LNCaP clone FGC (cell line): ENCODE measurements around the gene KNL1.
"Not testable (repeated sequence)": the region's sequence is repeated elsewhere in the genome, so short reads cannot be mapped to it uniquely, and the experiment has no call there.

Experiments
- DNase-seq: peaks from one replicate; pipeline ENCODE4 v3.0.0-alpha.2; 2011; ENCODE audit warnings: low read depth
- H3K4me3 ChIP-seq: 2 replicates; pipeline ENCODE4 v1.5.1; 2011; ENCODE audit warnings: mild to moderate bottlenecking, low read depth, low read length, control low read depth
- CTCF ChIP-seq: IDR thresholded peaks from 2 replicates; pipeline ENCODE4 v1.5.1; 2012; ENCODE audit warnings: mild to moderate bottlenecking; ENCODE audit not compliant: control insufficient read depth, insufficient read depth; ENCODE audit errors: extremely low read depth

KNL1 gene

DNA sequence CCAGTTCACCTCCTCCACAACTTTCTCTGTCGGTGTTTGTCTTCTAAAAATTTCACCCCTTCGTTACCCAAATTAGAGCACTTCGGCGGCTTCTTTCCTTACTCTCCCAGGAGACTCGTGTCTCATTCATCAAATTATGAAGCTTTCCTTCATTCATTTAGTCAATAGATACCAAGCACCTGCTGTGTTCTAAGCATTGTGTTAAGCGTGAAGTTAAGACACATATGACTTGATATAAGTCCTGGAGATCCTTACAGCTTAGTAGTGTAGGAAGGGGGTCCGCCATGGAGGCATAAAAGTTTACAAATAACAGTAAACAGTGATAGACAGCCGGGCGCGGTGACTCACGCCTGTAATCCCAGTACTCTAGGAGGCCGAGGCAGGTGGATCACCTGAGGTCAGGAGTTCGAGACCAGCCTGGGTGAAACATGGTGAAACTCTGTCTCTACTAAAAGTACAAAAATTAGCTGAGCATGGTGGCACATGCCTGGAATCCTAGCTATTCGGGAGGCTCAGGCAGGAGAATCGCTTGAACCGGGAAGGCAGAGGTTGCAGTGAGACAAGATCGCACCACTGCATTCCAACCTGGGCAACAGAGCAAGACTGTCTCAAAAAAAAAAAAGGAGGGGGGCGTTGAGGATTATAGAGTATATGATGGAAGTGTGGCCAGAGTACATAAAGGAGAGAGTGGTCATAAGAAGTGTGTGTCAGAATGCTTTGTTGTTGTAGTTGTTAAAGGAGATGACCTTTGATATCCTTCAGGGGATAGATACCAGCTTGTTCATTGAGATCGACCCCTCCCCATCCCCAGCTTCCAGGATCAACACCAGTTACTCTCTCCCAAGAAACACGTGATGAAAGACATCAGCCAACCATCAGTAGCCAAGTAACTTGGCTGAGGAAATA, 28.5 kb upstream of the KNL1 start:
- H3K4me3 ChIP-seq = peak overlapping the region; percentile 95
- DNase-seq = no peak
- TF ChIP-seq CTCF = no peak

DNA sequence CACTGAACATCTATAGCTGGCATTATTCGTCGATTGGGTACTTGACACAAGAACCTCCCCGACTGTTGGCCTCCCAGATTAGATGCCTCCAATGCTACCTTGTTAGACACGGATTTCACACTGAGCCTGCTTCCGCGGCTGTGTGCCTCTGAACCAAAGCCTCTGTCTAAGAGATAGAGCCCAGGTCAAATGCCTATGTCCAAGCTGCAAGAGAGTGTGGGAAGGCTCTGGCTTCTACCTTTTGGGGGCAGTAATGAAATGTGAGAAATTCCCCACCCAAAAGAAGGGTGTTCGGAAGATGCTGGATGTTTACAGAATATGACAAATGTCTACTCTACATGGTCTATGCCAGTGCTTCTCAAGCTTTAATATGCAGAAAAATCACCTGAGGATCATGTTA, 26.9 kb upstream of the KNL1 start:
- DNase-seq = no peak
- H3K4me3 ChIP-seq = no peak overlapping the region
- no peak for TF ChIP-seq CTCF

DNA sequence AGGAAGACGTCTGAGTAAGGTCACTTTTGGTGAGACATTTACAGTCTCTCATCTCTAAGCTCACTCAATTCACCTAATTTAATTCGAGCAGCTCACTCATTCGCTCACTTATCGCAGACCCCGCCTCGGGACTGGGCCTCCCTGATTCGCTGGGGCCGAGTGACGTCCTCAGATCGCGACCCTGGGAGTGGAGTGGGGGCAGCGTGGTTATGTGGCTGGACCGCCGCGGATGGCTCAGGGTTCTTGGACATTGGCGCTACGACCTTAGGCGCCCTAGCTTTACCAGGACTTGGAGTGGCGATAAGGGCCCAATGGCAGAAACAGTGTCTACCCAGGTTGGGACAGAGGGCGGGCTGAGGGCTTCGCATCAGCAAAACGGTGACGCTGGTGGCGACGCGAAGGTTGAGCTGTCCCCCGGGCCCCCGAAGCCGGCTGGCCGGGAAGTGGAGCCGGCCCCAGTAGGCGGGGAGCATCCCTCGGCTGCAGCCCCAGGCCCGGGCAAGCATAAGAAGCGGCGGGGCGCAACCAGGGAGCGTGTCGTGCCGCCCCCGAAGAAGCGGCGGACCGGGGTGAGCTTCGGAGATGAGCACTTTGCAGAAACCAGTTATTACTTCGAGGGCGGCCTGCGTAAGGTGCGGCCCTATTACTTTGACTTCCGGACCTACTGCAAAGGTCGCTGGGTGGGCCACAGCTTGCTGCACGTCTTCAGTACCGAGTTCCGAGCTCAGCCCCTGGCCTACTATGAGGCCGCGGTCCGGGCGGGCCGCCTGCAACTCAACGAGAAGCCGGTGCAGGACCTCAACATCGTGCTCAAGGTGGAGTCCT, 24.7 kb upstream of the KNL1 start, which contains the start of gene RPUSD2:
Gene RPUSD2, plus strand, starts transcription at position 171 of the 825 bp plus-strand sequence. Its CDS starts 39 bp downstream, at position 210.
- DNase-seq = no peak
- peak within 1 kb of the TSS; percentile 72 for H3K4me3 ChIP-seq
- no peak for TF ChIP-seq CTCF

DNA sequence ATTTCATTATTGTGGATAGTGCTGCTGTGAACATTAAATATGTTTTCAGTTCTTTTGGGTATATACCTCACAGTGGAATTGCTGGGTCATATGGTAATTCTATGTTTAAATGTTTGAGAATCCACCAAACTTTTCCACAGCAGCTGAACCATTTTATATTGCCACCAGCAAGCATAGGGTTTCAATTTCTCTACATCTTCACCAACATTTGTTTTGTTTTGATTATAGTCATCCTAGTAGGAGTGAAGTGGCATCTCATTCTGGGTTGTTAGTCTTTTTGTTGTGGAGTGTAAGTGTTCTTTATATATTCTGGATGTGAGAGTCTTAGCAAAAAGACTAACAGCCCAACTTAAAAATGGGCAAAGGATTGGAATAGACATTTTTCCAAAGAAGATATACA, 18.9 kb upstream of the KNL1 start:
- TF ChIP-seq CTCF = no peak
- no peak for DNase-seq
- no peak overlapping the region for H3K4me3 ChIP-seq

DNA sequence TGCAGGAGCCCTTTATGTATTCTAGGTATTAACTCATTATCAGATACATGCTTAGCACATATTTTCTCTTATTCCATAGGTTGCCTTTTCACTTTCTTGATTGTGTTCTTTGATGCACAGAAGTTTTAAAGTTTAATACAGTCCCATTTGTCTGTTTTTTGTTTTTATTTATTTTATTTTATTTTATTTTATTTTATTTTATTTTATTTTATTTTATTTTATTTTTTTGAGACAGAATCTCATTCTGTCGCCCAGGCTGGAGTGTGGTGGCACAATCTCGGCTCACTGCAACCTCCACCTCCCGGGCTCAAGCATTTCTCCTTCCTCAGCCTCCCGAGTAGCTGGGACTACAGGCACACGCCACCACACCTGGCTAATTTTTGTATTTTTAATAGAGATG, 17.1 kb upstream of the KNL1 start:
- H3K4me3 ChIP-seq, DNase-seq: not testable (repeated sequence)

DNA sequence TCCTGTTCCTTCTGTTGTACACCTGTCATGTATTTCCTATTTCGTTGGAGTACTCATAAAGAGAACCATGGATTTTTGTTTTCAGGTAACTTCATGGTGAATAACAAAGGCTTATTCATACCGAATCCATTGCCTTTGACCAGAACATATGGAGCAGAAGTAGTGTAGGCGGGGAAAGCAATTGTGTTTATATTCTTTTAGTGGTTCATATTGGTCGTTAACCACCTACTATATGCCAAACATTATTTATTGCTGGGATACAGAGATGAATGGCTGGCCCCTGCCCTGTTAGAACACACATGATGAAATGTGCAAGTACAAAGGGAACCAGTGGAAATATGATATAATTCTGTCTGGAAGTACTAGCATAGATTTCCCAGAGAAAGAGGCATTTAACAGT, 15.2 kb upstream of the KNL1 start:
- TF ChIP-seq CTCF = no peak

DNA sequence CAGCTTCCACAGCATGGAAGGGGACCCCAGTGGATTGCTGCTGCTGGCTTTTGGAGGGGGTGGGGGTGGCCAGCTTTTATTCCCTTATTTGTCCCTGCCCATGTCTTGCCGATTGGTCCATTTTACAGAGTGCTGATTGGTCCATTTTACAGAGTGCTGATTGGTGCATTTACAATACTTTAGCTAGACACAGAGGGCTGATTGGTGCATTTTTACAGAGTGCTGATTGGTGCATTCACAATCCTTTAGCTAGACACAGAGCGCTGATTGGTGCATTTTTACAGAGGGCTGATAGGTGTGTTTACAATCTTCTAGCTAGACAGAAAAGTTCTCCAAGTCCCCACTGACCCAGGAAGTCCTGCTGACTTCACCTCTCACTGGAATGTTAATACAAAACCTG, 12.3 kb upstream of the KNL1 start:
- not testable (repeated sequence) for H3K4me3 ChIP-seq, DNase-seq

More for the DNA sequence above, 15.2 kb upstream of the KNL1 start:
- H3K4me3 ChIP-seq = no peak overlapping the region
- no peak for DNase-seq
